MM.1S (cell line): ENCODE data around the gene UNKL.

Experiments used
- CTCF ChIP-seq: fragments of 300-600 bp; sonication (generic); IDR thresholded peaks from 2 replicates; pipeline ENCODE4 v1.5.1; 2016; ENCODE audit warnings: antibody characterized with exemption, low read length, mixed read lengths
- EZH2 ChIP-seq: fragments of 300-600 bp; sonication (generic); optimal IDR thresholded peaks from 2 replicates; pipeline ENCODE3; 2017; ENCODE audit warnings: low read depth, mild to moderate bottlenecking, antibody characterized with exemption, low read length, mixed read lengths

- TF ChIP-seq CTCF: no peak
- TF ChIP-seq EZH2: no peak
These were observed 20.0 kb downstream of the UNKL start for GRCh38 chr16:1394367-1394951.
